Heart left ventricle (tissue), 16 donors: ENCODE results near the gene BGN. TPM values are rescaled to one million over a fixed set of nuclear protein-coding genes. Genes with fewer than 3 reads are reported as not detected.

ENCODE experiments used
- ATAC-seq, 4 donors: fragments of 200-7000 bp; cut with Tn5 transposase; one replicate each; pipeline ENCODE4 v1.9.1; 2020 to 2022; ENCODE audit warnings: moderate library complexity in 4 of 4, mild to moderate bottlenecking in 3 of 4, moderate number of reproducible peaks in 1 of 4
- DNase-seq, 5 donors: peaks; one replicate each; pipeline ENCODE4 v3.0.0-alpha.2; 2020
- H3K27ac ChIP-seq, 12 donors: fragments of 200-600 bp; sonication (generic) in 4 of 12; one replicate each; pipeline versions ENCODE4 v1.5.0 to v1.8.0; 2016 to 2022; ENCODE audit warnings: mild to moderate bottlenecking in 2 of 12
- H3K27me3 ChIP-seq, 9 donors: fragments of 200-600 bp; sonication (generic) in 2 of 9; one replicate each; pipeline versions ENCODE4 v1.5.1 to v1.8.0; 2016 to 2022; ENCODE audit warnings: mild to moderate bottlenecking in 3 of 9
- H3K36me3 ChIP-seq, 9 donors: fragments of 200-600 bp; sonication (generic) in 2 of 9; one replicate each; pipeline versions ENCODE4 v1.5.0 to v1.8.0; 2018 to 2022; ENCODE audit warnings: mild to moderate bottlenecking in 2 of 9
- H3K4me1 ChIP-seq, 12 donors: fragments of 200-600 bp; sonication (generic) in 4 of 12; one replicate each; pipeline versions ENCODE4 v1.5.0 to v1.8.0; 2016 to 2022; ENCODE audit warnings: mild to moderate bottlenecking in 3 of 12
- H3K4me3 ChIP-seq, 12 donors: fragments of 200-600 bp; sonication (generic) in 4 of 12; one replicate each; pipeline versions ENCODE4 v1.5.0 to v1.8.0; 2017 to 2022; ENCODE audit warnings: mild to moderate bottlenecking in 9 of 12, moderate library complexity in 4 of 12
- H3K9me3 ChIP-seq, 12 donors: fragments of 200-600 bp; sonication (generic) in 4 of 12; one replicate each; pipeline versions ENCODE4 v1.5.0 to v1.8.0; 2016 to 2022; ENCODE audit warnings: mild to moderate bottlenecking in 1 of 12
- CTCF ChIP-seq, 12 donors: fragments of 200-600 bp; sonication (generic) in 4 of 12; IDR thresholded peaks; one replicate each; pipeline versions ENCODE4 v1.5.0 to v1.8.0; 2018 to 2022; ENCODE audit warnings: antibody characterized with exemption in 12 of 12, mild to moderate bottlenecking in 5 of 12
- POLR2A ChIP-seq, 2 donors: fragments of 450-650 bp; IDR thresholded peaks; one replicate each; pipeline ENCODE4 v1.6.1; 2017; ENCODE audit warnings: antibody characterized with exemption in 2 of 2, mild to moderate bottlenecking in 2 of 2, moderate library complexity in 2 of 2
- WGBS, 4 donors: extraction: QIAGEN DNeasy Blood & Tissue Kit in 2 of 4; methylation state at CpG; one replicate each; pipeline versions ENCODE4 v1.1.5 to v1.1.7; 2013 to 2018; 5-methylcytosine and 5-hydroxymethylcytosine counted together
- intact Hi-C, 10 donors: fragments of 100-400 bp; cut with DNase I; formaldehyde crosslinking; loops; one replicate each; pipeline versions ENCODE4 v1.11.1 to v1.14.2; 2022
- polyA plus RNA-seq, 2 donors: library from polyadenylated mRNA; stranded (reverse); fragments of 200-250 nt; gene quantifications; one replicate each; pipeline ENCODE4 v1.2.3, GENCODE V29; 2013
- total RNA-seq, 9 donors: library from RNA; depleted of rRNA in 2 of 9; stranded (reverse); fragments of >200 nt in 2 of 9; fragmentation: NEBNext Ultra II Directional in 3 of 9; extraction: Animal tissue kit (Norgen Biotek cat#: 25700) in 3 of 9; gene quantifications; one replicate each; pipeline versions ENCODE4 v1.1.0 to v1.2.4, GENCODE V29; 2016 to 2023
- donor health status: ischemic (EF 13 %, LVEDD 7.1; RV severe dilation, severe dysfunction).
- donor health status: healthy with polysubstance abuse.
- donor health status: DM: no; HTN: yes; CAD: no.
- donor health status: DM: no; HTN: no; CAD: no.
- donor health status: ischemic (EF 25% LVEDD 6.9; RV normal size, moderate dysfunction).
- donor health status: ischemic (EF 25% LVEDD 5.7; RV mildly dilated, moderate dysfunction).
- donor health status: healthy.
- donor health status: DM: yes; HTN: yes; CAD: no.
- donor health status: ischemic (EF 35%, LVEDD 5.7; RV mildly dilated, moderate dysfunction).
- donor health status: nonischemic (EF 11% LVEDD 7.7; RV severe dilation, severe dysfunction).
- donor health status: DM: yes; HTN: yes; CAD: no.
- donor health status: PGD.
- donor health status: ischemic (EF 29% LVEDD 5.4; RV normal size, mild dysfunction).
- donor health status: nonischemic (EF 23%, LVEDD 6.1; RV moderate dilation, normal function).

Gene BGN
- total and polyA plus RNA-seq, 11 donors, result 55.7 to 264 (median 76.9) TPM

- Histone ChIP-seq H3K4me3 (no peak overlapping the region), H3K9me3 (no peaks in the 10 kb centered on the region), H3K4me1 (peaks cover 0 to 7% (median 0%) of the 10 kb centered on the region in 12 donors), H3K27me3 (peaks cover 0 to 3% (median 0%) of the 10 kb centered on the region in 9 donors), H3K36me3 (peaks cover 0 to 5% (median 0%) of the 10 kb centered on the region in 9 donors), H3K27ac (no peak overlapping the region)
- intact Hi-C loops, result loop anchor here in 2 of 10 donors (10.0 kb wide), 2 partner anchors 47 to 537 kb away; no protein-coding TSS in a partner anchor
- 77 to 93% (median 83%) methylated on average over 7 to 8 of the region's 8 CpGs for WGBS, 4 donors
- DNase-seq (no peak), ATAC-seq (no peak)
- TF ChIP-seq CTCF (IDR thresholded peaks at IDR 0.05) (no peak), POLR2A (IDR thresholded peaks at IDR 0.05) (no peak)
Observed at GRCh38 chrX:153501530-153501929, 6.8 kb downstream of the BGN start.

- no peak overlapping the region for H3K27ac ChIP-seq
- TF ChIP-seq CTCF (IDR thresholded peaks at IDR 0.05), result no peak
- TF ChIP-seq POLR2A (IDR thresholded peaks at IDR 0.05), result no peak
- intact Hi-C loops, result loop anchor here in 2 of 10 donors (10.0 kb wide), 2 partner anchors 47 to 537 kb away; no protein-coding TSS in a partner anchor
Observed at GRCh38 chrX:153502131-153502530, 7.4 kb downstream of the BGN start.

GRCh38 chrX:153502796-153503195 lies 8.0 kb downstream of the BGN start:
- intact Hi-C loops, result loop anchor here in 2 of 10 donors (10.0 kb wide), 2 partner anchors 48 to 538 kb away; no protein-coding TSS in a partner anchor
- Histone ChIP-seq H3K27ac (no peak overlapping the region), H3K27me3 (peaks cover 0 to 3% (median 0%) of the 10 kb centered on the region in 9 donors), H3K4me3 (no peak overlapping the region), H3K36me3 (peaks cover 0 to 5% (median 0%) of the 10 kb centered on the region in 9 donors), H3K9me3 (no peaks in the 10 kb centered on the region), H3K4me1 (peaks cover 0 to 11% (median 0%) of the 10 kb centered on the region in 12 donors)
- TF ChIP-seq POLR2A (IDR thresholded peaks at IDR 0.05) (no peak), CTCF (IDR thresholded peaks at IDR 0.05) (no peak)
- ATAC-seq (no peak), DNase-seq (no peak)
- WGBS, 4 donors, result 87 to 95% (median 88%) methylated on average over 5 to 14 of the region's 14 CpGs; no CpG with 5 or more reads in 1 of the 4 donors

More at GRCh38 chrX:153502131-153502530, 7.4 kb downstream of the BGN start:
- peaks cover 0 to 5% (median 0%) of the 10 kb centered on the region in 9 donors for H3K36me3 ChIP-seq
- H3K4me1 ChIP-seq, result peaks cover 0 to 7% (median 0%) of the 10 kb centered on the region in 12 donors
- DNase-seq, result no peak
- peaks cover 0 to 3% (median 0%) of the 10 kb centered on the region in 9 donors for H3K27me3 ChIP-seq
- WGBS, 4 donors, result 79 to 90% (median 85%) methylated on average over 8 to 10 of the region's 10 CpGs
- no peak for ATAC-seq
- no peaks in the 10 kb centered on the region for H3K9me3 ChIP-seq
- no peak overlapping the region for H3K4me3 ChIP-seq

GRCh38 chrX:153504445-153505016 lies 9.8 kb downstream of the BGN start:
- no peak for ATAC-seq
- Histone ChIP-seq H3K36me3 (peaks cover 0 to 5% (median 0%) of the 10 kb centered on the region in 9 donors), H3K4me3 (no peak overlapping the region), H3K9me3 (no peaks in the 10 kb centered on the region), H3K4me1 (peaks cover 0 to 11% (median 0%) of the 10 kb centered on the region in 12 donors), H3K27me3 (peaks cover 0 to under 1% (median 0%) of the 10 kb centered on the region in 9 donors), H3K27ac (no peak overlapping the region)
- intact Hi-C loops, result loop anchor here in 8 of 10 donors (5.0 to 10.0 kb wide), 5 partner anchors 32 to 540 kb away; partner anchors contain the start of gene HAUS7 (in 3 of the 8)
- DNase-seq, result no peak
- TF ChIP-seq POLR2A (IDR thresholded peaks at IDR 0.05), result no peak
- TF ChIP-seq CTCF (IDR thresholded peaks at IDR 0.05), result no peak
- WGBS, 4 donors, result 76 to 82% (median 79%) methylated on average over 22 to 26 of the region's 26 CpGs
